HepG2 (cell line): Measurements from ENCODE around the gene YEATS4. TPM values are rescaled to one million over a fixed set of nuclear protein-coding genes. Genes with fewer than 3 reads are reported as not detected.

Source experiments
- ATF7-NPFF ChIP-seq: sonication (generic); formaldehyde crosslinking; IDR thresholded peaks from 2 replicates; pipeline ENCODE4 v1.8.1; 2023; ENCODE audit warnings: mild to moderate bottlenecking, low read depth, missing genetic modification reagents, moderate library complexity
- BORCS8-MEF2B ChIP-seq: sonication (generic); formaldehyde crosslinking; IDR thresholded peaks from 2 replicates; pipeline ENCODE4 v1.8.0; 2022; ENCODE audit warnings: mild to moderate bottlenecking, missing genetic modification reagents
- CEBPG ChIP-seq: IDR thresholded peaks from 2 replicates; pipeline ENCODE4 v1.6.1; 2016
- GATA4 ChIP-seq: sonication (generic); IDR thresholded peaks from 2 replicates; pipeline ENCODE4 v1.6.1; 2016; ENCODE audit warnings: antibody characterized with exemption, low read depth, borderline replicate concordance
- GATAD2A ChIP-seq: IDR thresholded peaks from 2 replicates; pipeline ENCODE4 v1.6.1; 2016
- KAT7 ChIP-seq: IDR thresholded peaks from 2 replicates; pipeline ENCODE4 v1.6.1; 2018; ENCODE audit warnings: borderline replicate concordance, missing compliant biosample characterization
- KLF16 ChIP-seq, 2 experiments: sonication (generic) in 1 of 2; formaldehyde crosslinking in 1 of 2; IDR thresholded peaks; 2 replicates each; pipeline versions ENCODE4 v1.6.1 to v1.8.0; 2016 to 2023; ENCODE audit warnings: missing genetic modification reagents in 2 of 2, missing compliant biosample characterization in 1 of 2
- KLF6 ChIP-seq: IDR thresholded peaks from 2 replicates; pipeline ENCODE4 v1.8.0; 2016; ENCODE audit warnings: missing biosample characterization, missing genetic modification reagents
- NFKBIZ ChIP-seq: IDR thresholded peaks from 2 replicates; pipeline ENCODE4 v1.6.1; 2018; ENCODE audit warnings: missing genetic modification reagents, missing compliant biosample characterization
- NR2C2 ChIP-seq: sonication (generic); formaldehyde crosslinking; IDR thresholded peaks from 2 replicates; pipeline ENCODE4 v1.4.0; 2020; ENCODE audit warnings: missing genetic modification reagents, mild to moderate bottlenecking, moderate library complexity, borderline replicate concordance
- NRL ChIP-seq: sonication (generic); formaldehyde crosslinking; IDR thresholded peaks from 2 replicates; pipeline ENCODE4 v1.5.0; 2020; ENCODE audit warnings: missing genetic modification reagents, mild to moderate bottlenecking, moderate library complexity, borderline replicate concordance
- RCOR2 ChIP-seq: IDR thresholded peaks from 2 replicates; pipeline ENCODE4 v1.6.1; 2016; ENCODE audit warnings: missing biosample characterization, missing genetic modification reagents
- RXRB ChIP-seq: IDR thresholded peaks from 2 replicates; pipeline ENCODE4 v1.6.1; 2016; ENCODE audit warnings: borderline replicate concordance, missing genetic modification reagents, missing compliant biosample characterization
- SAP130 ChIP-seq: IDR thresholded peaks from 2 replicates; pipeline ENCODE4 v1.6.1; 2016; ENCODE audit warnings: low read depth
- ZBTB1 ChIP-seq: sonication (generic); formaldehyde crosslinking; IDR thresholded peaks from 2 replicates; pipeline ENCODE4 v1.4.0; 2020; ENCODE audit warnings: missing genetic modification reagents, borderline replicate concordance
- ZFP41 ChIP-seq: sonication (generic); formaldehyde crosslinking; IDR thresholded peaks from 2 replicates; pipeline ENCODE4 v1.4.0; 2020; ENCODE audit warnings: mild to moderate bottlenecking, missing genetic modification reagents, borderline replicate concordance
- polyA plus RNA-seq, 8 experiments: library from polyadenylated mRNA; depleted of rRNA in 3 of 8; stranded (reverse) in 7 of 8; unstranded in 1 of 8; fragments of >200 nt; fragmentation: Illumina TruSeq in 4 of 8; extraction: Trizol in 4 of 8; gene quantifications; 2 replicates each; pipeline versions ENCODE4 v1.2.1 to v1.2.3, GENCODE V29; 2011 to 2016; ENCODE audit warnings: low read depth in 4 of 8, missing spikeins in 1 of 8, mixed read lengths in 1 of 8; ENCODE audit not compliant: insufficient read depth in 1 of 8
- total RNA-seq, 5 experiments: library from RNA; depleted of rRNA; stranded (reverse); fragments of >200 nt; fragmentation: Illumina TruSeq; extraction: Trizol; gene quantifications; 2 replicates each; pipeline ENCODE4 v1.2.3, GENCODE V29; 2016; ENCODE audit warnings: low read depth in 1 of 5
- TF ChIP-seq, protein P1 (sequence below): sonication (generic); formaldehyde crosslinking; IDR thresholded peaks from 2 replicates; pipeline ENCODE4 v1.4.0; 2020; ENCODE audit warnings: missing genetic modification reagents
- TF ChIP-seq, protein P2 (sequence below): sonication (generic); formaldehyde crosslinking; IDR thresholded peaks from 2 replicates; pipeline ENCODE4 v1.5.0; 2020; ENCODE audit warnings: missing genetic modification reagents, mild to moderate bottlenecking, borderline replicate concordance
- TF ChIP-seq, protein P3 (sequence below): sonication (generic); formaldehyde crosslinking; IDR thresholded peaks from 2 replicates; pipeline ENCODE4 v1.8.1; 2023; ENCODE audit warnings: mild to moderate bottlenecking, missing genetic modification reagents
- TF ChIP-seq, protein P4 (sequence below): sonication (generic); formaldehyde crosslinking; IDR thresholded peaks from 2 replicates; pipeline ENCODE4 v1.4.0; 2020; ENCODE audit warnings: missing genetic modification reagents
- TF ChIP-seq, protein P5 (sequence below): sonication (generic); formaldehyde crosslinking; IDR thresholded peaks from 2 replicates; pipeline ENCODE4 v1.4.0; 2020; ENCODE audit warnings: missing genetic modification reagents, borderline replicate concordance

YEATS4 gene
- total and polyA plus RNA-seq, 2 of the 13 experiments (the other 11 are each of a cell fraction or from before 2014, with no cell fraction given) = 16.8 to 45.0 TPM

DNA sequence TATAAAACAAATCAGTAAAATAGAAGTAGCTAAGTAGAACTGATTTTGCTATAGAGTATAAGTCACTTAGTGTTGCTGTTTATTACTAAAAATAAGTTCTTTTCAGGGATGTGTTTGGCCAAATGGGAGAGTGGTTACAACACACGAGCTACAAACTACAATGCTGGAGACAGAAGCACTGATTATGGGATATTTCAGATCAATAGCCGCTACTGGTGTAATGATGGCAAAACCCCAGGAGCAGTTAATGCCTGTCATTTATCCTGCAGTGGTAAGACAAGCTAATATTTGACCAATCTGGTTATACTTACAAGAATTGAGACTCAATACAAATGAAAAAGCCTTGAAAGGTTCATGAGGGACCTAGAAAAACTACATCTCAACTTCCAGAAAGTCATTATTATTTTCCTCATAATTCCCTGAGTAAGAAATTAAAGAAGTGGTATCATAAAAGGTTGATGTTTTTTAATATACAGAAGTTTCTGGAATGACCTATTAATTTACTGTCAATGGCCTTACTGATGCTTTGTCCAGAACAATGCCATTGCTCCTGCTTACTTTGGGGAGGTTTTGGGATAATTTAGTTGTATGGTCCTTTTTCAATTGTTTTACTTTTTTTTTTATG lies 9.4 kb upstream of the YEATS4 start (continued):
- TF ChIP-seq, protein P1, sequence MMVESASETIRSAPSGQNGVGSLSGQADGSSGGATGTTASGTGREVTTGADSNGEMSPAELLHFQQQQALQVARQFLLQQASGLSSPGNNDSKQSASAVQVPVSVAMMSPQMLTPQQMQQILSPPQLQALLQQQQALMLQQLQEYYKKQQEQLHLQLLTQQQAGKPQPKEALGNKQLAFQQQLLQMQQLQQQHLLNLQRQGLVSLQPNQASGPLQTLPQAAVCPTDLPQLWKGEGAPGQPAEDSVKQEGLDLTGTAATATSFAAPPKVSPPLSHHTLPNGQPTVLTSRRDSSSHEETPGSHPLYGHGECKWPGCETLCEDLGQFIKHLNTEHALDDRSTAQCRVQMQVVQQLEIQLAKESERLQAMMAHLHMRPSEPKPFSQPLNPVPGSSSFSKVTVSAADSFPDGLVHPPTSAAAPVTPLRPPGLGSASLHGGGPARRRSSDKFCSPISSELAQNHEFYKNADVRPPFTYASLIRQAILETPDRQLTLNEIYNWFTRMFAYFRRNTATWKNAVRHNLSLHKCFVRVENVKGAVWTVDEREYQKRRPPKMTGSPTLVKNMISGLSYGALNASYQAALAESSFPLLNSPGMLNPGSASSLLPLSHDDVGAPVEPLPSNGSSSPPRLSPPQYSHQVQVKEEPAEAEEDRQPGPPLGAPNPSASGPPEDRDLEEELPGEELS = no peak
- TF ChIP-seq ZBTB1 (CRISPR knock-in tag) = no peak
- TF ChIP-seq KLF16 (CRISPR knock-in tag; IDR thresholded peaks at IDR 0.05) = peak in 1 of 2 experiments; percentile 59; a peak in 1 of 4 replicates
- TF ChIP-seq KAT7 (CRISPR knock-in tag) = peak; percentile 51; the same call in 1 of the 2 replicates
- TF ChIP-seq ATF7-NPFF (CRISPR knock-in tag) = 0 out of 2 replicates have a peak, but pooled peaks have one; percentile 53
- no peak for TF ChIP-seq RXRB (CRISPR knock-in tag)
- TF ChIP-seq, protein P2, sequence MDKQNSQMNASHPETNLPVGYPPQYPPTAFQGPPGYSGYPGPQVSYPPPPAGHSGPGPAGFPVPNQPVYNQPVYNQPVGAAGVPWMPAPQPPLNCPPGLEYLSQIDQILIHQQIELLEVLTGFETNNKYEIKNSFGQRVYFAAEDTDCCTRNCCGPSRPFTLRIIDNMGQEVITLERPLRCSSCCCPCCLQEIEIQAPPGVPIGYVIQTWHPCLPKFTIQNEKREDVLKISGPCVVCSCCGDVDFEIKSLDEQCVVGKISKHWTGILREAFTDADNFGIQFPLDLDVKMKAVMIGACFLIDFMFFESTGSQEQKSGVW = no peak
- TF ChIP-seq CEBPG (CRISPR knock-in tag) = no peak
- peak; percentile 19; the same call in 1 of the 2 replicates for TF ChIP-seq NFKBIZ (CRISPR knock-in tag)
- TF ChIP-seq NRL (CRISPR knock-in tag) = no peak
- TF ChIP-seq BORCS8-MEF2B (CRISPR knock-in tag) = no peak
- no peak for TF ChIP-seq RCOR2 (CRISPR knock-in tag)
- peak; percentile 40; the same call in 1 of the 2 replicates for TF ChIP-seq SAP130
- TF ChIP-seq, protein P3, sequence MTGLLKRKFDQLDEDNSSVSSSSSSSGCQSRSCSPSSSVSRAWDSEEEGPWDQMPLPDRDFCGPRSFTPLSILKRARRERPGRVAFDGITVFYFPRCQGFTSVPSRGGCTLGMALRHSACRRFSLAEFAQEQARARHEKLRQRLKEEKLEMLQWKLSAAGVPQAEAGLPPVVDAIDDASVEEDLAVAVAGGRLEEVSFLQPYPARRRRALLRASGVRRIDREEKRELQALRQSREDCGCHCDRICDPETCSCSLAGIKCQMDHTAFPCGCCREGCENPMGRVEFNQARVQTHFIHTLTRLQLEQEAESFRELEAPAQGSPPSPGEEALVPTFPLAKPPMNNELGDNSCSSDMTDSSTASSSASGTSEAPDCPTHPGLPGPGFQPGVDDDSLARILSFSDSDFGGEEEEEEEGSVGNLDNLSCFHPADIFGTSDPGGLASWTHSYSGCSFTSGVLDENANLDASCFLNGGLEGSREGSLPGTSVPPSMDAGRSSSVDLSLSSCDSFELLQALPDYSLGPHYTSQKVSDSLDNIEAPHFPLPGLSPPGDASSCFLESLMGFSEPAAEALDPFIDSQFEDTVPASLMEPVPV (CRISPR knock-in tag) = no peak
- 0 out of 2 replicates have a peak, but pooled peaks have one; percentile 24 for TF ChIP-seq KLF6 (CRISPR knock-in tag)
- TF ChIP-seq, protein P4, sequence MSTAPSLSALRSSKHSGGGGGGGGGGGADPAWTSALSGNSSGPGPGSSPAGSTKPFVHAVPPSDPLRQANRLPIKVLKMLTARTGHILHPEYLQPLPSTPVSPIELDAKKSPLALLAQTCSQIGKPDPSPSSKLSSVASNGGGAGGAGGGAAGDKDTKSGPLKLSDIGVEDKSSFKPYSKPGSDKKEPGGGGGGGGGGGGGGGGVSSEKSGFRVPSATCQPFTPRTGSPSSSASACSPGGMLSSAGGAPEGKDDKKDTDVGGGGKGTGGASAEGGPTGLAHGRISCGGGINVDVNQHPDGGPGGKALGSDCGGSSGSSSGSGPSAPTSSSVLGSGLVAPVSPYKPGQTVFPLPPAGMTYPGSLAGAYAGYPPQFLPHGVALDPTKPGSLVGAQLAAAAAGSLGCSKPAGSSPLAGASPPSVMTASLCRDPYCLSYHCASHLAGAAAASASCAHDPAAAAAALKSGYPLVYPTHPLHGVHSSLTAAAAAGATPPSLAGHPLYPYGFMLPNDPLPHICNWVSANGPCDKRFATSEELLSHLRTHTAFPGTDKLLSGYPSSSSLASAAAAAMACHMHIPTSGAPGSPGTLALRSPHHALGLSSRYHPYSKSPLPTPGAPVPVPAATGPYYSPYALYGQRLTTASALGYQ (CRISPR knock-in tag) = 0 out of 2 replicates have a peak, but pooled peaks have one; percentile 3
- no peak for TF ChIP-seq NR2C2
- TF ChIP-seq, protein P5, sequence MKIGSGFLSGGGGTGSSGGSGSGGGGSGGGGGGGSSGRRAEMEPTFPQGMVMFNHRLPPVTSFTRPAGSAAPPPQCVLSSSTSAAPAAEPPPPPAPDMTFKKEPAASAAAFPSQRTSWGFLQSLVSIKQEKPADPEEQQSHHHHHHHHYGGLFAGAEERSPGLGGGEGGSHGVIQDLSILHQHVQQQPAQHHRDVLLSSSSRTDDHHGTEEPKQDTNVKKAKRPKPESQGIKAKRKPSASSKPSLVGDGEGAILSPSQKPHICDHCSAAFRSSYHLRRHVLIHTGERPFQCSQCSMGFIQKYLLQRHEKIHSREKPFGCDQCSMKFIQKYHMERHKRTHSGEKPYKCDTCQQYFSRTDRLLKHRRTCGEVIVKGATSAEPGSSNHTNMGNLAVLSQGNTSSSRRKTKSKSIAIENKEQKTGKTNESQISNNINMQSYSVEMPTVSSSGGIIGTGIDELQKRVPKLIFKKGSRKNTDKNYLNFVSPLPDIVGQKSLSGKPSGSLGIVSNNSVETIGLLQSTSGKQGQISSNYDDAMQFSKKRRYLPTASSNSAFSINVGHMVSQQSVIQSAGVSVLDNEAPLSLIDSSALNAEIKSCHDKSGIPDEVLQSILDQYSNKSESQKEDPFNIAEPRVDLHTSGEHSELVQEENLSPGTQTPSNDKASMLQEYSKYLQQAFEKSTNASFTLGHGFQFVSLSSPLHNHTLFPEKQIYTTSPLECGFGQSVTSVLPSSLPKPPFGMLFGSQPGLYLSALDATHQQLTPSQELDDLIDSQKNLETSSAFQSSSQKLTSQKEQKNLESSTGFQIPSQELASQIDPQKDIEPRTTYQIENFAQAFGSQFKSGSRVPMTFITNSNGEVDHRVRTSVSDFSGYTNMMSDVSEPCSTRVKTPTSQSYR = no peak
- peak; percentile 26; the same call in 1 of the 2 replicates for TF ChIP-seq GATAD2A (CRISPR knock-in tag)
- TF ChIP-seq GATA4 = no peak
- no peak for TF ChIP-seq ZFP41
